NOMO-1 treated with dmso at 0.1 percent for 144 hours (cell line): ENCODE measurements around the gene NTNG1.
"Not testable (repeated sequence)": the region's sequence is repeated elsewhere in the genome, so short reads cannot be mapped to it uniquely, and the experiment has no call there.

Experiments
- DNase-seq: peaks from one replicate; lab custom pipeline; 2025; ENCODE audit not compliant: unreplicated experiment; lab: John Stamatoyannopoulos, UW

The NTNG1 gene

GRCh38 chr1:107140703-107141490 lies at the start of gene NTNG1:
NTNG1 (plus strand) TSS chr1:107141039.
- DNase-seq: no peak

- DNase-seq: no peak
Measured at GRCh38 chr1:107091418-107091817, 49.4 kb upstream of the NTNG1 start.

- not testable (repeated sequence) for DNase-seq
Measured at GRCh38 chr1:107093395-107093794, 47.4 kb upstream of the NTNG1 start.

GRCh38 chr1:107095647-107096046 lies 45.2 kb upstream of the NTNG1 start:
- no peak for DNase-seq

GRCh38 chr1:107096690-107097089 lies 44.1 kb upstream of the NTNG1 start:
- no peak for DNase-seq

GRCh38 chr1:107098961-107099360 lies 41.9 kb upstream of the NTNG1 start:
- DNase-seq: no peak

GRCh38 chr1:107100331-107100984 lies 40.4 kb upstream of the NTNG1 start:
- no peak for DNase-seq

GRCh38 chr1:107105914-107106313 lies 34.9 kb upstream of the NTNG1 start:
- DNase-seq: no peak

- DNase-seq: no peak
Measured at GRCh38 chr1:107110326-107110725, 30.5 kb upstream of the NTNG1 start.

GRCh38 chr1:107116306-107116790 lies 24.5 kb upstream of the NTNG1 start:
- DNase-seq: no peak

- DNase-seq: no peak
Measured at GRCh38 chr1:107122225-107122624, 18.6 kb upstream of the NTNG1 start.

GRCh38 chr1:107123741-107124140 lies 17.1 kb upstream of the NTNG1 start:
- no peak for DNase-seq

GRCh38 chr1:107124694-107125093 lies 16.1 kb upstream of the NTNG1 start:
- no peak for DNase-seq

GRCh38 chr1:107132195-107132594 lies 8.6 kb upstream of the NTNG1 start:
- DNase-seq: no peak

GRCh38 chr1:107132780-107133179 lies 8.1 kb upstream of the NTNG1 start:
- no peak for DNase-seq

- no peak for DNase-seq
Measured at GRCh38 chr1:107135463-107135862, 5.4 kb upstream of the NTNG1 start.

- no peak for DNase-seq
Measured at GRCh38 chr1:107138166-107138565, 2.7 kb upstream of the NTNG1 start.

GRCh38 chr1:107138767-107139445 lies 1.9 kb upstream of the NTNG1 start:
- no peak for DNase-seq

- DNase-seq: no peak
Measured at GRCh38 chr1:107139833-107140702, 771 bp upstream of the NTNG1 start.

GRCh38 chr1:107141491-107142126 lies 770 bp downstream of the NTNG1 start:
- DNase-seq: no peak
